ENCODE measurements around the gene ZNF335. TPM values are rescaled to one million over a fixed set of nuclear protein-coding genes. Genes with fewer than 3 reads are reported as not detected.

The ZNF335 gene
- total and polyA plus RNA-seq, 2 of the 13 experiments (the other 11 are each of a cell fraction or from before 2014, with no cell fraction given): 9.7 to 13.7 TPM

GRCh38 chr20:45934046-45934585 is 37.9 kb downstream of the ZNF335 start (continued):
- TF ChIP-seq ESRRA (CRISPR knock-in tag; IDR thresholded peaks at IDR 0.05; ENCODE audit: low read depth) (peak; percentile 83), SMAD9 (CRISPR knock-in tag; IDR thresholded peaks at IDR 0.05) (no peak), ZSCAN12 (CRISPR knock-in tag; IDR thresholded peaks at IDR 0.05) (no peak; the same call in 1 of the 2 replicates), ZNF350 (CRISPR knock-in tag; IDR thresholded peaks at IDR 0.05; ENCODE audit: borderline replicate concordance, low read depth) (no peak; the same call in 1 of the 2 replicates), SOX5 (CRISPR knock-in tag; IDR thresholded peaks at IDR 0.05; ENCODE audit: borderline replicate concordance) (no peak), RAD51 (IDR thresholded peaks at IDR 0.05; ENCODE audit: borderline replicate concordance) (no peak), ZNF577 (CRISPR knock-in tag; IDR thresholded peaks at IDR 0.05; ENCODE audit: borderline replicate concordance, low read depth) (peak; percentile 83; the same call in 1 of the 2 replicates), ZNF121 (CRISPR knock-in tag; IDR thresholded peaks at IDR 0.05) (no peak; the same call in 1 of the 2 replicates), REPIN1 (CRISPR knock-in tag; IDR thresholded peaks at IDR 0.05; ENCODE audit: borderline replicate concordance, low read depth) (no peak), FOSL2 (CRISPR knock-in tag; IDR thresholded peaks at IDR 0.05) (no peak), AHR (CRISPR knock-in tag; IDR thresholded peaks at IDR 0.05) (no peak), ZSCAN20 (CRISPR knock-in tag; IDR thresholded peaks at IDR 0.05; ENCODE audit: borderline replicate concordance) (0 out of 2 replicates have a peak, but pooled peaks have one; percentile 42), TGIF2 (CRISPR knock-in tag; IDR thresholded peaks at IDR 0.05) (no peak), ZNF337 (CRISPR knock-in tag; IDR thresholded peaks at IDR 0.05; ENCODE audit: borderline replicate concordance, low read depth) (peak; percentile 51), GPBP1L1 (CRISPR knock-in tag; IDR thresholded peaks at IDR 0.05) (no peak), RFXANK (CRISPR knock-in tag; IDR thresholded peaks at IDR 0.05) (no peak), PRDM4 (CRISPR knock-in tag; IDR thresholded peaks at IDR 0.05; ENCODE audit: borderline replicate concordance) (no peak), NR2F2 (IDR thresholded peaks at IDR 0.05; ENCODE audit: borderline replicate concordance, low read depth) (no peak), MLLT10 (CRISPR knock-in tag; IDR thresholded peaks at IDR 0.05) (no peak), ZMAT5 (CRISPR knock-in tag; IDR thresholded peaks at IDR 0.05; ENCODE audit: borderline replicate concordance, low read depth) (no peak), TRIM22 (IDR thresholded peaks at IDR 0.05) (no peak), YY1 (IDR thresholded peaks at IDR 0.05; ENCODE audit: insufficient read depth, insufficient replicate concordance, low read depth, low read length) (no peak), TCF12 (IDR thresholded peaks at IDR 0.05) (no peak), TCF12 (CRISPR knock-in tag; IDR thresholded peaks at IDR 0.05) (no peak), ZNF232 (CRISPR knock-in tag; IDR thresholded peaks at IDR 0.05; ENCODE audit: borderline replicate concordance) (no peak), ZZZ3 (CRISPR knock-in tag; IDR thresholded peaks at IDR 0.05; ENCODE audit: borderline replicate concordance) (0 out of 2 replicates have a peak, but pooled peaks have one; percentile 24), ZNF543 (CRISPR knock-in tag; IDR thresholded peaks at IDR 0.05) (peak; percentile 91), JUND (CRISPR knock-in tag; IDR thresholded peaks at IDR 0.05) (no peak)

All from HepG2 (cell line).